PC-9 (cell line): ENCODE results near the gene TAF4B.
"Not testable (repeated sequence)": the region's sequence is repeated elsewhere in the genome, so short reads cannot be mapped to it uniquely, and the experiment has no call there.

Experiments
- CTCF ChIP-seq: fragments of 200-600 bp; sonication (generic); conservative IDR thresholded peaks from 2 replicates; pipeline ENCODE4 v1.6.1; 2017; ENCODE audit warnings: mixed run types, antibody characterized with exemption, mild to moderate bottlenecking, moderate library complexity
- EZH2 ChIP-seq: fragments of 200-600 bp; sonication (generic); IDR thresholded peaks from 2 replicates; pipeline ENCODE4 v1.8.0; 2017; ENCODE audit warnings: antibody characterized with exemption, low read depth

- not testable (repeated sequence) for TF ChIP-seq CTCF, EZH2
Observed at GRCh38 chr18:26303222-26303621, 77.0 kb downstream of the TAF4B start.
